ENCODE measurements around the gene TMEM236. TPM values are rescaled to one million over a fixed set of nuclear protein-coding genes. Genes with fewer than 3 reads are reported as not detected.

Gene TMEM236
- total RNA-seq, 2 donors from 2014 or later, result 0.41 to 0.90 TPM

- TF ChIP-seq, protein P1, sequence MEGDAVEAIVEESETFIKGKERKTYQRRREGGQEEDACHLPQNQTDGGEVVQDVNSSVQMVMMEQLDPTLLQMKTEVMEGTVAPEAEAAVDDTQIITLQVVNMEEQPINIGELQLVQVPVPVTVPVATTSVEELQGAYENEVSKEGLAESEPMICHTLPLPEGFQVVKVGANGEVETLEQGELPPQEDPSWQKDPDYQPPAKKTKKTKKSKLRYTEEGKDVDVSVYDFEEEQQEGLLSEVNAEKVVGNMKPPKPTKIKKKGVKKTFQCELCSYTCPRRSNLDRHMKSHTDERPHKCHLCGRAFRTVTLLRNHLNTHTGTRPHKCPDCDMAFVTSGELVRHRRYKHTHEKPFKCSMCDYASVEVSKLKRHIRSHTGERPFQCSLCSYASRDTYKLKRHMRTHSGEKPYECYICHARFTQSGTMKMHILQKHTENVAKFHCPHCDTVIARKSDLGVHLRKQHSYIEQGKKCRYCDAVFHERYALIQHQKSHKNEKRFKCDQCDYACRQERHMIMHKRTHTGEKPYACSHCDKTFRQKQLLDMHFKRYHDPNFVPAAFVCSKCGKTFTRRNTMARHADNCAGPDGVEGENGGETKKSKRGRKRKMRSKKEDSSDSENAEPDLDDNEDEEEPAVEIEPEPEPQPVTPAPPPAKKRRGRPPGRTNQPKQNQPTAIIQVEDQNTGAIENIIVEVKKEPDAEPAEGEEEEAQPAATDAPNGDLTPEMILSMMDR (IDR thresholded peaks at IDR 0.05), result no peak
- H3K9me3 ChIP-seq, result no peaks in the 10 kb centered on the region
- H3K27me3 ChIP-seq, result no peaks in the 10 kb centered on the region
- H3K27ac ChIP-seq, result peak overlapping the region; percentile 55 to 65
- H3K36me3 ChIP-seq, result no peaks in the 10 kb centered on the region
- DNase-seq (ENCODE audit: low spot score), result no peak
- H3K4me3 ChIP-seq, result no peak overlapping the region
- peaks cover 0 to 27% of the 10 kb centered on the region in 2 donors for H3K4me1 ChIP-seq
These were observed 16.6 kb upstream of the TMEM236 start for GRCh38 chr10:17735166-17735941.

- Histone ChIP-seq H3K27me3 (no peaks in the 10 kb centered on the region), H3K4me3 (no peak overlapping the region), H3K36me3 (no peaks in the 10 kb centered on the region), H3K9me3 (no peaks in the 10 kb centered on the region), H3K4me1 (peaks cover 0 to 27% of the 10 kb centered on the region in 2 donors), H3K27ac (peak overlapping the region in 1 of 2 donors; percentile 65)
- DNase-seq (ENCODE audit: low spot score), result no peak
- TF ChIP-seq, protein P1 (IDR thresholded peaks at IDR 0.05), result no peak
These were observed 15.8 kb upstream of the TMEM236 start for GRCh38 chr10:17736223-17736622.

DNA sequence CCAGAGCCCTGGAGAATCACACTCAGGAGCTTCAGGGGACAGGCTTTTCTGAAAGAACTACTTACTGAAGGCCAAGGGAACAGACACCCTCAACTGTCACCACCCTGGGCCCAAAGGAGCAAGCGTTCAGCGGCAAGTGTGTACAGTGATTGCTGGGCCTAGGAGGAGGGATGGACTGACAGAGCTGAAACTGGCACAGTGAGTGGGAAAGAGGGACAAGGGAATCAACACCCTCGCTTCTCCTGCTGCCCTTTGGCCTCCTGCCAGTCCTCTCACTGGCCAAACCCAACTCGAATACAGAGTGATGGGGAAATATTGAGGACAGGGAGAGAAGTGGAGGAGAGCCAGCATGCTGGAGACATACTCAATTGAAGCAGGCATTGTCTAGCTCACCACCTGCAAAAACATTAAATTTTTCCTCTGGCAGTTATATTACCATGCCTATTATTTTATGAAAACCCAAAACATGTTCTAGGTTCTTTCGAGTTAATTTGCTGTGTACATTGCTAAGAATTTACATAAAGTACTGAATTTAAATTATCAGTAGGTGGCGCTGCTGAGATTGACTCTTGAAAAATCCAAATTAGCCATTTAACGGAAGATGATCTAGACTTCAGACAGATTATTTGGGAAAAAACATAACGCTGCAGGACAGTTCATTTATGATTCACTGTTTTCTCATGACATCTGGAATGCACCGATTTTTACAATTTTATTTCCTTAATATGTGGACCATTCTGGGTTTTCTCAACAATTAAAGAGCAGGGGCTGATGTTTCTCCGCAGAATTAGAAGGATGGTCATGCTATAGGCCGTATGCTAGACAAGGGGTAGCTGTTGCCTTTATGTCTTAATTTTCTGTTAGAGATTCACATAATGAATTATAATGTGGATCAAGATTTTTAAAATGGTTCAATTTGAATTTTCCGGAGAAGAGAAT is 14.7 kb upstream of the TMEM236 start:
- TF ChIP-seq, protein P1 (IDR thresholded peaks at IDR 0.05), result peak; percentile 59 to 72
- Histone ChIP-seq H3K4me3 (no peak overlapping the region), H3K36me3 (no peaks in the 10 kb centered on the region), H3K27me3 (no peaks in the 10 kb centered on the region), H3K4me1 (peaks cover 0 to 27% of the 10 kb centered on the region in 2 donors), H3K27ac (peak overlapping the region in 1 of 2 donors; percentile 65), H3K9me3 (no peaks in the 10 kb centered on the region)
- no peak for DNase-seq (ENCODE audit: low spot score)

GRCh38 chr10:17740668-17741067 is 11.3 kb upstream of the TMEM236 start:
- TF ChIP-seq, protein P1 (IDR thresholded peaks at IDR 0.05), result no peak
- peaks cover 0 to 22% of the 10 kb centered on the region in 2 donors for H3K4me1 ChIP-seq
- H3K27ac ChIP-seq, result no peak overlapping the region
- H3K4me3 ChIP-seq, result no peak overlapping the region
- H3K9me3 ChIP-seq, result no peaks in the 10 kb centered on the region
- no peak for DNase-seq (ENCODE audit: low spot score)
- H3K27me3 ChIP-seq, result no peaks in the 10 kb centered on the region
- H3K36me3 ChIP-seq, result no peaks in the 10 kb centered on the region

GRCh38 chr10:17742918-17743317 is 9.1 kb upstream of the TMEM236 start:
- Histone ChIP-seq H3K9me3 (no peaks in the 10 kb centered on the region), H3K36me3 (no peaks in the 10 kb centered on the region), H3K27me3 (no peaks in the 10 kb centered on the region), H3K4me1 (peaks cover 0 to 7% of the 10 kb centered on the region in 2 donors), H3K4me3 (no peak overlapping the region), H3K27ac (no peak overlapping the region)
- TF ChIP-seq, protein P1 (IDR thresholded peaks at IDR 0.05), result peak; percentile 94 to 97
- DNase-seq (ENCODE audit: low spot score), result peak; percentile 65
